Activated T-helper 2 cell treated with anti-CD3 and anti-CD28 coated beads, Interferon-gamma antibody, Interleukin-2, Interleukin-4, amounts not matched to agents 10 μg/mL and 5 μg/mL and 100 μg/mL, durations not matched to agents 14 hours and 24 hours and 36 hours (primary cell): ENCODE measurements around the gene MRNIP. TPM values are rescaled to one million over a fixed set of nuclear protein-coding genes. Genes with fewer than 3 reads are reported as not detected.
A peak's percentile ranks its signal among the peaks of the same experiment; 100 is the strongest.

ENCODE experiments used
- DNase-seq: peaks from one replicate; pipeline ENCODE4 v3.0.0; 2021; ENCODE audit warnings: low spot score
- H3K27ac Mint-ChIP-seq: one replicate; pipeline ENCODE4 v1.8.0; 2021; ENCODE audit warnings: mixed read lengths
- H3K27me3 Mint-ChIP-seq: one replicate; pipeline ENCODE4 v1.8.0; 2021; ENCODE audit warnings: low read depth, mixed read lengths
- H3K36me3 Mint-ChIP-seq: one replicate; pipeline ENCODE4 v1.8.0; 2021; ENCODE audit warnings: low read depth, mixed read lengths
- H3K4me1 Mint-ChIP-seq: one replicate; pipeline ENCODE4 v1.8.0; 2021; ENCODE audit warnings: low read depth, mixed read lengths
- H3K4me3 Mint-ChIP-seq: one replicate; pipeline ENCODE4 v1.8.0; 2021; ENCODE audit warnings: low read depth, mild to moderate bottlenecking, moderate library complexity, mixed read lengths
- H3K9me3 Mint-ChIP-seq: one replicate; pipeline ENCODE4 v1.8.0; 2021; ENCODE audit warnings: mixed read lengths
- intact Hi-C: fragments of 100-400 bp; cut with micrococcal nuclease; formaldehyde crosslinking; loops from one replicate; pipeline ENCODE4 v1.15.1; 2023
- total RNA-seq: library from RNA; stranded (reverse); gene quantifications from 2 replicates; pipeline ENCODE4 v1.2.3, GENCODE V29; 2022

MRNIP gene
- total RNA-seq, 1 donor from 2014 or later: 30.1 TPM

GRCh38 chr5:179828756-179829421 lies 29.7 kb downstream of the MRNIP start:
- peaks cover 17% of the 10 kb centered on the region for H3K4me1 Mint-ChIP-seq
- H3K9me3 Mint-ChIP-seq: no peaks in the 10 kb centered on the region
- DNase-seq: no peak
- intact Hi-C loops: loop anchor here (10.0 kb wide), 1 partner anchor 274 kb away; the partner anchor contains the start of gene RUFY1
- peak overlapping the region; percentile 35 for H3K27ac Mint-ChIP-seq
- H3K36me3 Mint-ChIP-seq: peaks cover 97% of the 10 kb centered on the region
- no peak overlapping the region for H3K4me3 Mint-ChIP-seq
- no peaks in the 10 kb centered on the region for H3K27me3 Mint-ChIP-seq

- Mint-ChIP-seq H3K4me1 (peaks cover 21% of the 10 kb centered on the region), H3K36me3 (peaks cover 97% of the 10 kb centered on the region), H3K27ac (peak overlapping the region; percentile 69), H3K4me3 (no peak overlapping the region), H3K9me3 (no peaks in the 10 kb centered on the region), H3K27me3 (no peaks in the 10 kb centered on the region)
- intact Hi-C loops: loop anchor here (10.0 kb wide), 1 partner anchor 273 kb away; the partner anchor contains the start of gene RUFY1
- DNase-seq: no peak
Measured at GRCh38 chr5:179827680-179828079, 30.9 kb downstream of the MRNIP start.

- Mint-ChIP-seq H3K27ac (no peak overlapping the region), H3K4me1 (peaks cover 30% of the 10 kb centered on the region), H3K36me3 (peaks cover 86% of the 10 kb centered on the region), H3K9me3 (no peaks in the 10 kb centered on the region), H3K27me3 (no peaks in the 10 kb centered on the region), H3K4me3 (no peak overlapping the region)
- no peak for DNase-seq
- intact Hi-C loops: loop anchor here (10.0 kb wide), 1 partner anchor 271 kb away; the partner anchor contains the start of gene RUFY1
Measured at GRCh38 chr5:179825655-179826182, 32.9 kb downstream of the MRNIP start.

GRCh38 chr5:179824745-179825112 lies 33.9 kb downstream of the MRNIP start:
- Mint-ChIP-seq H3K4me1 (peaks cover 35% of the 10 kb centered on the region), H3K36me3 (peaks cover 77% of the 10 kb centered on the region), H3K27me3 (no peaks in the 10 kb centered on the region), H3K4me3 (no peak overlapping the region), H3K9me3 (no peaks in the 10 kb centered on the region), H3K27ac (no peak overlapping the region)
- intact Hi-C loops: loop anchor here (5.0 to 10.0 kb wide), 3 partner anchors 33 to 270 kb away; partner anchors contain the start of genes HNRNPH1, MRNIP and RUFY1
- DNase-seq: no peak

- Mint-ChIP-seq H3K4me1 (peaks cover 36% of the 10 kb centered on the region), H3K9me3 (no peaks in the 10 kb centered on the region), H3K27me3 (no peaks in the 10 kb centered on the region), H3K4me3 (no peak overlapping the region), H3K27ac (no peak overlapping the region), H3K36me3 (peaks cover 71% of the 10 kb centered on the region)
- no peak for DNase-seq
- intact Hi-C loops: loop anchor here (5.0 to 10.0 kb wide), 3 partner anchors 33 to 269 kb away; partner anchors contain the start of genes HNRNPH1, MRNIP and RUFY1
Measured at GRCh38 chr5:179823937-179824744, 34.5 kb downstream of the MRNIP start.

GRCh38 chr5:179822444-179822990 lies 36.1 kb downstream of the MRNIP start:
- peaks cover 34% of the 10 kb centered on the region for H3K4me1 Mint-ChIP-seq
- H3K4me3 Mint-ChIP-seq: peak overlapping the region; percentile 91
- intact Hi-C loops: loop anchor here (5.0 to 10.0 kb wide), 3 partner anchors 35 to 268 kb away; partner anchors contain the start of genes HNRNPH1, MRNIP and RUFY1
- H3K27ac Mint-ChIP-seq: peak overlapping the region; percentile 93
- no peaks in the 10 kb centered on the region for H3K27me3 Mint-ChIP-seq
- peaks cover 55% of the 10 kb centered on the region for H3K36me3 Mint-ChIP-seq
- no peak for DNase-seq
- H3K9me3 Mint-ChIP-seq: no peaks in the 10 kb centered on the region

- Mint-ChIP-seq H3K36me3 (peaks cover 50% of the 10 kb centered on the region), H3K27me3 (no peaks in the 10 kb centered on the region), H3K27ac (peak overlapping the region; percentile 93), H3K4me1 (peaks cover 32% of the 10 kb centered on the region), H3K4me3 (peak overlapping the region; percentile 91), H3K9me3 (no peaks in the 10 kb centered on the region)
- DNase-seq: no peak
- intact Hi-C loops: loop anchor here (5.0 to 10.0 kb wide), 3 partner anchors 35 to 267 kb away; partner anchors contain the start of genes HNRNPH1, MRNIP and RUFY1
Measured at GRCh38 chr5:179822059-179822432, 36.6 kb downstream of the MRNIP start.

GRCh38 chr5:179821298-179822058 lies 37.1 kb downstream of the MRNIP start:
- Mint-ChIP-seq H3K27ac (peak overlapping the region; percentile 93), H3K4me3 (peak overlapping the region; percentile 91), H3K36me3 (peaks cover 45% of the 10 kb centered on the region), H3K27me3 (no peaks in the 10 kb centered on the region), H3K4me1 (peaks cover 30% of the 10 kb centered on the region), H3K9me3 (no peaks in the 10 kb centered on the region)
- peak; percentile 83 for DNase-seq
- intact Hi-C loops: loop anchor here (1.0 to 10.0 kb wide), 5 partner anchors 15 to 267 kb away; partner anchors contain the start of genes HNRNPH1, MRNIP and RUFY1

- Mint-ChIP-seq H3K4me3 (peak within 1 kb of the TSS; percentile 91), H3K4me1 (peaks cover 31% of the 10 kb centered on the region)
Measured at GRCh38 chr5:179820483-179821297, 37.9 kb downstream of the MRNIP start, which contains the start of gene SQSTM1. Gene SQSTM1 (plus strand): TSS chr5:179820905. CDS start chr5:179820937, 32 bp downstream.

GRCh38 chr5:179820127-179820482 lies 38.5 kb downstream of the MRNIP start:
- Mint-ChIP-seq H3K9me3 (no peaks in the 10 kb centered on the region), H3K27ac (peak overlapping the region; percentile 87), H3K4me3 (peak overlapping the region; percentile 69), H3K36me3 (peaks cover 36% of the 10 kb centered on the region), H3K27me3 (no peaks in the 10 kb centered on the region), H3K4me1 (peaks cover 33% of the 10 kb centered on the region)
- DNase-seq: no peak
- intact Hi-C loops: loop anchor here (1.0 to 10.0 kb wide), 5 partner anchors 17 to 265 kb away; partner anchors contain the start of genes CANX, HNRNPH1, MRNIP and RUFY1

More at GRCh38 chr5:179820483-179821297, 37.9 kb downstream of the MRNIP start, which contains the start of gene SQSTM1:
- H3K27ac Mint-ChIP-seq: peak within 1 kb of the TSS; percentile 93
- H3K36me3 Mint-ChIP-seq: peaks cover 39% of the 10 kb centered on the region
- DNase-seq: peak; percentile 78
- no peaks in the 10 kb centered on the region for H3K27me3 Mint-ChIP-seq
- intact Hi-C loops: loop anchor here (1.0 to 10.0 kb wide), 6 partner anchors 16 to 266 kb away; partner anchors contain the start of genes CANX, HNRNPH1, MRNIP and RUFY1
- H3K9me3 Mint-ChIP-seq: no peaks in the 10 kb centered on the region
